ENCODE results near the gene GPC2.
"Not testable (repeated sequence)": the region's sequence is repeated elsewhere in the genome, so short reads cannot be mapped to it uniquely, and the experiment has no call there.

GPC2 gene

GRCh38 chr7:100177045-100178001 is at the start of gene GPC2, which contains the start of gene STAG3:
GPC2 (minus strand) TSS chr7:100177381; CDS start chr7:100177199, 182 bp downstream.
STAG3 (plus strand) TSS chr7:100177918; CDS start chr7:100180557, 2,639 bp downstream.
- peak; percentile 99 for DNase-seq

- not testable (repeated sequence) for DNase-seq
These were observed 47.7 kb upstream of the GPC2 start for GRCh38 chr7:100224891-100225290.

- DNase-seq: not testable (repeated sequence)
These were observed 46.3 kb upstream of the GPC2 start for GRCh38 chr7:100223376-100223927.

GRCh38 chr7:100222445-100223132 is 45.4 kb upstream of the GPC2 start:
- no peak for DNase-seq

GRCh38 chr7:100221767-100222444 is 44.7 kb upstream of the GPC2 start:
- DNase-seq: no peak

- DNase-seq: no peak
These were observed 44.1 kb upstream of the GPC2 start for GRCh38 chr7:100221231-100221718.

- DNase-seq: no peak
These were observed 43.5 kb upstream of the GPC2 start for GRCh38 chr7:100220586-100221230.

- not testable (repeated sequence) for DNase-seq
These were observed 42.8 kb upstream of the GPC2 start, which contains the start of gene PVRIG for GRCh38 chr7:100219801-100220585. PVRIG (plus strand) TSS chr7:100219949; CDS start chr7:100219971, 22 bp downstream.

GRCh38 chr7:100219271-100219737 is 42.1 kb upstream of the GPC2 start:
- no peak for DNase-seq

- peak; percentile 92 for DNase-seq
These were observed 40.8 kb upstream of the GPC2 start for GRCh38 chr7:100217934-100218333.

GRCh38 chr7:100215895-100216294 is 38.7 kb upstream of the GPC2 start:
- no peak for DNase-seq

GRCh38 chr7:100214356-100214755 is 37.2 kb upstream of the GPC2 start:
- DNase-seq: not testable (repeated sequence)

GRCh38 chr7:100213672-100214071 is 36.5 kb upstream of the GPC2 start:
- DNase-seq: no peak

- no peak for DNase-seq
These were observed 35.6 kb upstream of the GPC2 start for GRCh38 chr7:100212631-100213286.

GRCh38 chr7:100211342-100211780 is 34.2 kb upstream of the GPC2 start:
- no peak for DNase-seq

- DNase-seq: no peak
These were observed 33.6 kb upstream of the GPC2 start for GRCh38 chr7:100210805-100211204.

GRCh38 chr7:100209493-100209892 is 32.3 kb upstream of the GPC2 start:
- no peak for DNase-seq

- DNase-seq: no peak
These were observed 31.8 kb upstream of the GPC2 start for GRCh38 chr7:100208911-100209408.

- no peak for DNase-seq
These were observed 27.3 kb upstream of the GPC2 start for GRCh38 chr7:100204454-100204853.

GRCh38 chr7:100200693-100201092 is 23.5 kb upstream of the GPC2 start:
- DNase-seq: peak; percentile 48

Data from DMS53 (cell line).